ENCODE measurements around the gene EDDM13.

The EDDM13 gene

GRCh38 chr19:56321989-56322440 lies 49.5 kb downstream of the EDDM13 start:
- no peaks in the 10 kb centered on the region for H3K4me1 ChIP-seq (ENCODE audit: low read length)
- no peaks in the 10 kb centered on the region for H3K36me3 ChIP-seq (replicated peaks; ENCODE audit: insufficient read depth, low read length)
- no peaks in the 10 kb centered on the region for H3K79me2 ChIP-seq (ENCODE audit: low read length)
- DNase-seq: no peak
- TF ChIP-seq CTCF (IDR thresholded peaks at IDR 0.05; ENCODE audit: low read length) (no peak), EZH2 (optimal IDR thresholded peaks at IDR 0.05; ENCODE audit: low read depth, low read length) (no peak), EZH2phosphoT487 (IDR thresholded peaks at IDR 0.05; ENCODE audit: low read length) (no peak)
- H3K27me3 ChIP-seq (replicated peaks; ENCODE audit: insufficient read depth, low read length): no peaks in the 10 kb centered on the region
- no peak overlapping the region for H3K27ac ChIP-seq (ENCODE audit: low read length)
- H3K9me3 ChIP-seq (replicated peaks; ENCODE audit: insufficient read depth, low read length): no peaks in the 10 kb centered on the region
- peak overlapping the region; percentile 17; the same call in 1 of the 2 replicates for H2AFZ ChIP-seq (ENCODE audit: low read length)
- H3K9ac ChIP-seq (ENCODE audit: low read length): no peak overlapping the region
- no peaks in the 10 kb centered on the region for H3K9me2 ChIP-seq (replicated peaks; ENCODE audit: insufficient read depth, low read length)
- no peaks in the 10 kb centered on the region for H4K20me1 ChIP-seq (ENCODE audit: insufficient read depth, low read length)
- H3F3A ChIP-seq (ENCODE audit: insufficient read depth, low read length): no peaks in the 10 kb centered on the region
- H3K4me2 ChIP-seq (ENCODE audit: low read depth, low read length): no peak overlapping the region
- no peak overlapping the region for H3K4me3 ChIP-seq (ENCODE audit: low read length)

GRCh38 chr19:56324436-56324835 lies 51.9 kb downstream of the EDDM13 start:
- Histone ChIP-seq H3K36me3 (replicated peaks; ENCODE audit: insufficient read depth, low read length) (no peaks in the 10 kb centered on the region), H3K4me2 (ENCODE audit: low read depth, low read length) (no peak overlapping the region), H3K4me1 (ENCODE audit: low read length) (no peaks in the 10 kb centered on the region), H3F3A (ENCODE audit: insufficient read depth, low read length) (no peaks in the 10 kb centered on the region), H3K9me3 (replicated peaks; ENCODE audit: insufficient read depth, low read length) (no peaks in the 10 kb centered on the region), H3K27me3 (replicated peaks; ENCODE audit: insufficient read depth, low read length) (no peaks in the 10 kb centered on the region), H3K4me3 (ENCODE audit: low read length) (no peak overlapping the region), H4K20me1 (ENCODE audit: insufficient read depth, low read length) (no peaks in the 10 kb centered on the region), H2AFZ (ENCODE audit: low read length) (no peak overlapping the region), H3K9ac (ENCODE audit: low read length) (no peak overlapping the region), H3K27ac (ENCODE audit: low read length) (no peak overlapping the region), H3K79me2 (ENCODE audit: low read length) (no peaks in the 10 kb centered on the region), H3K9me2 (replicated peaks; ENCODE audit: insufficient read depth, low read length) (no peaks in the 10 kb centered on the region)
- DNase-seq: no peak
- TF ChIP-seq EZH2phosphoT487 (IDR thresholded peaks at IDR 0.05; ENCODE audit: low read length): no peak
- TF ChIP-seq EZH2 (optimal IDR thresholded peaks at IDR 0.05; ENCODE audit: low read depth, low read length): no peak
- no peak for TF ChIP-seq CTCF (IDR thresholded peaks at IDR 0.05; ENCODE audit: low read length)

- H4K20me1 ChIP-seq (ENCODE audit: insufficient read depth, low read length): no peaks in the 10 kb centered on the region
Measured at GRCh38 chr19:56332695-56333094, 60.1 kb downstream of the EDDM13 start.

More at GRCh38 chr19:56332695-56333094, 60.1 kb downstream of the EDDM13 start:
- no peak overlapping the region for H2AFZ ChIP-seq (ENCODE audit: low read length)
- TF ChIP-seq CTCF (IDR thresholded peaks at IDR 0.05; ENCODE audit: low read length): no peak
- no peak overlapping the region for H3K9ac ChIP-seq (ENCODE audit: low read length)
- no peaks in the 10 kb centered on the region for H3K9me3 ChIP-seq (replicated peaks; ENCODE audit: insufficient read depth, low read length)
- H3K27me3 ChIP-seq (replicated peaks; ENCODE audit: insufficient read depth, low read length): no peaks in the 10 kb centered on the region
- no peak overlapping the region for H3K4me2 ChIP-seq (ENCODE audit: low read depth, low read length)
- H3F3A ChIP-seq (ENCODE audit: insufficient read depth, low read length): no peaks in the 10 kb centered on the region
- no peak overlapping the region for H3K27ac ChIP-seq (ENCODE audit: low read length)
- no peaks in the 10 kb centered on the region for H3K9me2 ChIP-seq (replicated peaks; ENCODE audit: insufficient read depth, low read length)
- H3K4me1 ChIP-seq (ENCODE audit: low read length): no peaks in the 10 kb centered on the region
- no peaks in the 10 kb centered on the region for H3K79me2 ChIP-seq (ENCODE audit: low read length)
- H3K36me3 ChIP-seq (replicated peaks; ENCODE audit: insufficient read depth, low read length): no peaks in the 10 kb centered on the region
- no peak for DNase-seq
- no peak overlapping the region for H3K4me3 ChIP-seq (ENCODE audit: low read length)

All from MM.1S (cell line).